ENCODE measurements around the gene TRPM8.

TRPM8 gene

DNA sequence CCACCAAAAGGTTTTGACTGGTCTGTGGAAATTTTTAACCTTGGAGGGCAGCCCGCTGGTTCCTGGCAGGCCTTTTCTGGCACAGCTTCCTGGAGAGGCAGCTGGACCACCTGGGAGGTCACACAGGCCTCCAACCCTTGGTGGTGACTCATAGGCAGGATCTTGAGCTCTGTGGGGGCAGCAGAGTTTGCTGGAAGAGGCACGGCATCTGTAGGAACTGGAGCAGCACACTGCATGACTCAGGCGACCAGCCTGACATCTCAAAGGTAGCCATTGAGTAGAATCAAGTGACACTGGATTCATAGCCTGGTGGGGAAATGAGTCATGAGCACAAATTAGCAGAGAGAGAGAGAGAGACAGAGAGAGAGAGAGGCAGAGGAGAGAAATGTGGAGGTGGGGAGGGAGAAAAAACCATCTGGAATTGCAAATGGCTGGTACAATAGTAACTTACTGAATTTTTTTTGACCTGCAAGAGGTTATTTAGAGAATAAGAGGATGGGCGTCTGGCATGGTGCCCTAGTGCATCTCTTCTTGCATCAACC lies 57.4 kb downstream of the TRPM8 start:
- DNase-seq (ENCODE audit: low read depth, low spot score): peak; percentile 79

DNA sequence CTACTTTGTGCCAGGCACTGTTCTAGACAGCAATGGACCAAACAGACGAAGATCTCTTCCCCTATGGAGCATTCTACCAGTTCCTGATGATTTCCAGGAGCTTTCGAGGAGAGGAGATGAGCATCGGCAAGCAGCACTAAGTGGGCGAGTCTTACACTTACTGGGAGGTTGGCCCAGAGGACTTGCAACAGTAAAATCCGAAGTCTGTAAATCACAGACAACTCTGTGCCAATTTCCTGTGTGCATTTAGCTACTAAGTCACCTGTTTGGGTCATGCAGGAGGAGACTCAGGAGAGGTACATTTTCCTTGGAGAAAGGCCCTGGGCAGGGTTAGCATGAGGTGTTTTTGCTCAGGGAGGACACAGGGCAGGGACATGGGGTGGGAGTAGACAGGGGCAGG lies 58.9 kb downstream of the TRPM8 start:
- no peak for DNase-seq (ENCODE audit: low read depth, low spot score)

DNA sequence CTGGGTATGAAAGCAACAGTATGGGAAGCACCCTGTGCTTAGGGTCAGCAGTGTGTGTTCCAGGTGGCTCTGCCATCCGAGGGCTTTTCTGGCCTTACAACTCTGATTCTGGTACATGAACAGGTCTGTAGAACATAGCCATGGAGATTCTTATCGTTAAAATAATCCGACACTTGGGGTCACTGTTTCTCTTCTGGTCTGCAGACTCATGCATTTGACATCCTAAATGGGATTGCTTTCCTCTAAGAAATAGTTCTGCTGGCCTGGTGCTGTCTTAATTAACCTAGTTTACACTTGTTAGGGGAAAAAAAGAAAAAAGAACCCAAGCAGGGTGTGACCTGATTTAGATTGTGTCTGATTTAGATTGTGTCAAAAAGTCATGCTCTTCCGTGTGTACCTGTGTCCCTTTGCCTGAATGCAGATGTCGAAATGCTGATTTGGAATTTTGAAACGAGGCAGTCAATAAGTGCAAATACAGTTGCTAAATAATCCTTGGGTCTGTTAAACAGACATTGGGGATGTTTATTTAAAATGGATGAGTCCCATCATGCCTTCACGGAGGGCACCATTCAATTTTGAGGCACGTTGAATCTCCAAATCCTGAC lies 59.6 kb downstream of the TRPM8 start:
- DNase-seq (ENCODE audit: low read depth, low spot score): peak; percentile 33

GRCh38 chr2:233977296-233977837 lies 60.2 kb downstream of the TRPM8 start:
- no peak for DNase-seq (ENCODE audit: low read depth, low spot score)

DNA sequence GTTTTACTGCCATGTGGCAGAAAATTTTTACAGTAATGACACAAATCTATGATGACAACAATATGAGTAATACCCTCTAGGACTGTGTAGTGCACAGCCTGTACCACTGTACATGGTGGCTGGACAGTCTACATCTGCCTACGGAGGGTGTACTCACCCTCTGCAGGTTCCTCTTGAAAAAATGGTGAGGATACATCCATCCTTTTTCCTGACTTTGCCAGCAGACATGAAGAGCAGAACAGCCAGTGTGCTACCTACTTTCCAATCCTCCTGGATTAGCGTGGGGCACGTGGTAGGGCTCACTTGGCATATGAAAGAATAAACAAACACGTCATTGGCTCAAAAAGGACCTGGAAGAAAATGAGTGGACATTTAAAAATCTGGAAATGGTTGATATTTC lies 62.6 kb downstream of the TRPM8 start:
- no peak for DNase-seq (ENCODE audit: low read depth, low spot score)

DNA sequence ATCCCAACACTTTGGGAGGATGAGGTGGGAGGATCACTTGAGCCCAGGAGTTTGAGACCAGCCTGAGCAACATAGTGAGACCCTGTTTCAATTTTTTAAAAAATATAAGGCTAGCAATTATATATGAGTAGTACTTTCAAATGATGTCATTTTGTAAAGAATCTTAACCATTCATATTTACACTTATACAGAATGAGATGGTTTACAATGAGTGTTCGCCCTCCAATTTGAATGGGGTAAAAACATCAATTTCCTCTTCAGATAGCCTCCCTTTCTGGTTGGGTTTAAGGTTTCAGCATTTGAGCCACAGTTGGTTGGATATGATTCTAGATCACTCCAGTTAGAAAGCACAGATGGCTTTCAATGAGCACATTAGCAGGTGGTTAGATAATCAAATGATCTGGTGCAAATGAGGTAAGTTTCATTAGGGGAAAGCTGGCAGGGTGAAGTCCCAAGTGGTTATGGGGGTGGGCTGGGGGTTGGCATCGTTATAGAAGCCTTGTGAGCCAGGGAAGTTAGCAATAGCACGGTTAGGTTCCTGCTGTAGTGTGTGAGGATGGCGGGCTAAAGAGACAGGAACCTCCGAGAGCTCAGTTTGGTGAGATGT lies 63.9 kb downstream of the TRPM8 start:
- DNase-seq (ENCODE audit: low read depth, low spot score): no peak

DNA sequence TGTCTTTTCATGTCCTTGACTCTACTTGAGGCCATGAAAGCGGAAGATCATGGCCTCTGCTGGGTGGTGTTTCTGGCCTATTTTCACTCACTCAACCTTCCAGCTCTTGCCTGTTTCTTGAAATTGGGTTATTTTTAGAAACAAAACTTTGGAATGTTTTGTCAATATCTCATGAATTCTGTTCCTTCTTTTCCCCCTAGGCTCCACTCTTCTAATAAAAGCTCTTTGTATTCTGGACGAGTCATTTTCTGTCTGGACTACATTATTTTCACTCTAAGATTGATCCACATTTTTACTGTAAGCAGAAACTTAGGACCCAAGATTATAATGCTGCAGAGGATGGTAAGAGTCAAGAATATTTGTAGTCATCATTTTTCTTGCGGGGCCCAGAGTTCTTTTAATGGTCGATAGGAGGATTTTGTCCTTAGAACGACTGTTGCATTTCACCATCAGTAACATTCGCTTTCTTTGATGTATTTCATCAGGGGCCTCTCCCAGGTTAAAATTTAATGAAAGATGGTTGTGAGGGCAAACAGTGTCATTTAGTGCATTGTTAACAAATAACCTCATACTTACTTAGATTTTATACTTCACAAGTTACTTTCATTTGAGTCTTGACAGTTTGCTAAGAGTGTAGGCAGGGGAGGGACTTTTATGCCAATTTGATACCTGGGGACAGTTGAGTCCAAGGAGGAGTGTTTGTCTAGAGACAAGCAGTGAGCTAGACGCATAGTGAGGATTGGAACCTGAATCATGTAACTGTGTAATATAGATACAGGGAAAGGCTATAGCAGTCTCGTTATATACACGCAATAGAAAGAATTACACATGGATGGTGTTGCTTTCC lies 64.6 kb downstream of the TRPM8 start:
- no peak for DNase-seq (ENCODE audit: low read depth, low spot score)

GRCh38 chr2:233982421-233983121 lies 65.4 kb downstream of the TRPM8 start:
- DNase-seq (ENCODE audit: low read depth, low spot score): no peak

GRCh38 chr2:233983445-233983844 lies 66.3 kb downstream of the TRPM8 start:
- DNase-seq (ENCODE audit: low read depth, low spot score): no peak

GRCh38 chr2:233988581-233988980 lies 71.4 kb downstream of the TRPM8 start:
- no peak for DNase-seq (ENCODE audit: low read depth, low spot score)

GRCh38 chr2:233989221-233989858 lies 72.2 kb downstream of the TRPM8 start:
- no peak for DNase-seq (ENCODE audit: low read depth, low spot score)

- no peak for DNase-seq (ENCODE audit: low read depth, low spot score)
Measured at GRCh38 chr2:233990261-233990798, 73.2 kb downstream of the TRPM8 start.

DNA sequence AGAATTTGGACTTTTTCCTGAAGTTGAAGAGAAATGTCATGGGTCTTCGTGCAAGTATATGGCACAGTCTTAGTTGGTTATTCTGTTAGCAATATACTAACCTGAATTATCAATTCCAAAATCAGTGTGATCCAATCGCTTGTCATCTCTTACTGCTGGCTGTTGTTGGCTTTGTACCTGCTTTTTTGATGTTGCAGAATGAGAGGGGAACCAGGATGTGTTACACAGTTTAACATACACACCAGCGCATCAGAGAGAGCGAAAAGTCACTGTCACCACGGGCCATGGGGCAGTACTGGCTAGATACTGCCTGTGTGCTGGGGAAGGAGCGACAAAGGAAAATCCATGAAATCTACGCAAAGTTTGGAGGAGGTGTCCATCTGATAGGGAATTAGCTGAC lies 74.0 kb downstream of the TRPM8 start:
- DNase-seq (ENCODE audit: low read depth, low spot score): no peak

- no peak for DNase-seq (ENCODE audit: low read depth, low spot score)
Measured at GRCh38 chr2:233992513-233993217, 75.5 kb downstream of the TRPM8 start.

DNA sequence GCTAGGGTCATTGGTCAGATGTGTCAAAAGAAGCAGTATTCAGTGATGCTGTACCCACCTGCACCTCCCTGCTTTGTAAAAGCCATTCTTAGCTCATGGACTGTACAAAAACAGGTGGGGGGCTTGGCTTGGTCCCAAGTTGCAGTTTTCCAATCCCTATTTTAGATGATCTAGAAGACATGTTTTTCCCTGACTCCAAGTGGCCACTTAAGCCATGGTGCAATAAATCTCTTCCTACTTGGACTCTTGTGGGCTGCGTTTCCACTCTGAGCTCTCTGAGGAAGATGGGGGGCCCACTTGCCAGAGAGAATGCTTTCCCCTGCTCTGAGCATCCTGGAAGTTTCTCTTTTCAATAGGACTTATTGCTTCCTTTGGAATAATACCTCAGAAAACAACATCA lies 76.3 kb downstream of the TRPM8 start:
- DNase-seq (ENCODE audit: low read depth, low spot score): no peak

DNA sequence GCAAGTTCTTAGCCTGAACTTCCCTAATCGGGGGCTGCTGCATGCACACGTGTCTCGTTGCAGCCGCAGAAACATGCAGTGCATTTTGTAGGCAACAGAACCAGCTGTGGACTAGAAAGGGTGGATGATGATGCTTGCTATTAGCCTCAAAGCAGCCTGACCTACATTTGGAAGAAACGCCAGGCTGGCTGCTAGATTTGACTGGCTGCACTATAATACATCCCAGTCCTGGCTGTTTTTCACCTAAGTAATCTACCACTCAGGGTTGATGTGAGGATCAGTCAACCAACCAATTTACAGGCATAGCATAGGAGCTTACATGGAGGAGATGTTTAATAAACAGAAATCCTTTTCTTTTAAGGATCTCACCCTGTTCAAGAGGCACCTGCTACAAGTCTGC lies 77.0 kb downstream of the TRPM8 start:
- no peak for DNase-seq (ENCODE audit: low read depth, low spot score)

DNA sequence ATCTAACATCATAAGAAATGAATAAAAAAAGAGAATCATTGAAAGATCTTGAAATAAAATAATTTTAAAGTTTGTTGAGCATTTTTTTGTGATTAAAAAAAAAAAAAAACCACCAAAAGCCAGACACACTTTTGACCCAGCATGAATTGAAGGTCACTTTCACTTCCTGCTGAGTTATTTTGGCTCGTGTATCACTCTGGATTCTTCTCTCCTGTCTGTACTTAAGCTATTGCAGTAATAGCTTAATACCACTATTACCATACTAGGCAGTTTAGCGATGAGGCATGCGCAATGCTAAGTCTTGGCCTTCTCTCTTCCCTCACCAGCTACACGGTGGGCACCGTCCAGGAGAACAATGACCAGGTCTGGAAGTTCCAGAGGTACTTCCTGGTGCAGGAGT lies 78.8 kb downstream of the TRPM8 start:
- no peak for DNase-seq (ENCODE audit: low read depth, low spot score)

- DNase-seq (ENCODE audit: low read depth, low spot score): no peak
Measured at GRCh38 chr2:233996461-233996860, 79.3 kb downstream of the TRPM8 start.

DNA sequence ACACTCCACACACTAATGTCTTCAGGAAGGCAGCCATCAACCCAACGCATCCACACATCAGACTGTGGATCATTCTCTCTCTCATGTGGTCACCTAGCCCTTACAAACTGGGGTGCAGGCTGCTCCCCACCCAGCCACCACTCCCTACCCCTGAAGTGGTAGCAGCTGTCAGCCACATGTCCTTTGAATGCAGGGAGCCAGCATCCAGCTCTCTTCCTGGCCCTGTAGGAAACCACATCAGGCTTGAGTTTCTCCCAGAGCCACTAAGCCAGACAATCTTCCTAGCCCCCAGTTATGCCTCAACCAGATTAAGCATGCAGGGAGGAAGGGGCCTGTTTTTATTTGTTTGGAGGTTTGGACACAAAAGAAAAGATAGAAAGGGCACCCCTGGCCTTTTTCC lies 80.5 kb downstream of the TRPM8 start:
- no peak for DNase-seq (ENCODE audit: low read depth, low spot score)

DNA sequence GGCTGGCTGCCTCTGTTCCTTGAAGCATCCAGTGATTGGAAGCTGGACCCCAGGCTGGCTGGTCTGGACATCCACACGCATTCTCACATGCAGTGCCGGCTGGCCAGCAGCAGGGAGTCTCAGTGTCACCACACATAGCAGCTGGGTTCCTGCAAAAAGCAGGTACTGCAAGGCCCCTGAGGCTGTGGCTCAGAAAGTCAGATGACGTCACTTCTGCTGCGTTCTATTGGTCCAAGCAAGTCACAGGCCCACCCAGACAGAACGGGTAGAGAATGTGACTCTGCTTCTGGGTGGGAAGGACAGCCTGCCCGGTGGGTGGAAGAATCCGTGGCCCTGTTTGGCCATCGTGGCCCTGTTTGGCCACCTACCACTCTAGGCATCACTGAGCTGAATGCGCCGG lies 82.0 kb downstream of the TRPM8 start:
- no peak for DNase-seq (ENCODE audit: low read depth, low spot score)

Data from brain pericyte (primary cell).